ENCODE results near the gene SORCS3. TPM values are rescaled to one million over a fixed set of nuclear protein-coding genes. Genes with fewer than 3 reads are reported as not detected.

Gene SORCS3
- total and polyA plus RNA-seq, 7 experiments from 2014 or later, result 0.41 to 4.6 (median 0.61) TPM; not detected in 1

GRCh38 chr10:104631946-104632345, 9.1 kb upstream of the SORCS3 start:
- peaks cover 0 to 3% (median 0%) of the 10 kb centered on the region in 11 donors for H3K9me3 Mint-ChIP-seq
- Histone ChIP-seq H3K4me3 (ENCODE audit: low read length) (no peak overlapping the region), H3K36me3 (ENCODE audit: control insufficient read depth in 2 of 3, insufficient read depth in 3 of 3, low read length in 3 of 3) (no peaks in the 10 kb centered on the region), H3K27ac (ENCODE audit: low read depth, low read length) (no peak overlapping the region), H3K9me3 (ENCODE audit: control insufficient read depth in 2 of 3, low read length in 3 of 3) (no peaks in the 10 kb centered on the region), H3K27me3 (ENCODE audit: control insufficient read depth in 2 of 2, insufficient read depth in 2 of 2, low read length in 2 of 2) (no peaks in the 10 kb centered on the region), H3K4me1 (ENCODE audit: control insufficient read depth in 2 of 2, insufficient read depth in 2 of 2, low read length in 2 of 2) (no peaks in the 10 kb centered on the region)
- H3K27me3 Mint-ChIP-seq, result peaks cover 19 to 61% (median 46%) of the 10 kb centered on the region in 5 donors
- no peak for ATAC-seq
- H3K4me1 Mint-ChIP-seq, result no peaks in the 10 kb centered on the region
- no peak overlapping the region for H3K4me3 Mint-ChIP-seq
- no peak for DNase-seq
- CTCF ChIA-PET, result no interaction called here
- H3K36me3 Mint-ChIP-seq, result peaks cover 0 to 5% (median 0%) of the 10 kb centered on the region in 5 donors
- H3K27ac Mint-ChIP-seq, result no peak overlapping the region
- POLR2A ChIA-PET, result no interaction called here
- intact Hi-C loops (cut with micrococcal nuclease), result no loop called here

- Mint-ChIP-seq H3K27ac (no peak overlapping the region), H3K9me3 (peaks cover 0 to 4% (median 0%) of the 10 kb centered on the region in 11 donors), H3K27me3 (peaks cover 53 to 64% (median 61%) of the 10 kb centered on the region in 5 donors), H3K4me3 (peak overlapping the region in 5 of 10 donors; percentile 4 to 66 (median 37)), H3K4me1 (peaks cover 7 to 24% (median 20%) of the 10 kb centered on the region in 7 donors), H3K36me3 (peaks cover 0 to 10% (median 2%) of the 10 kb centered on the region in 5 donors)
- CTCF ChIA-PET, result interaction anchor here (1.0 kb wide), 1 partner anchor 46 kb away, joined by 3 read pairs; no protein-coding TSS in a partner anchor
- POLR2A ChIA-PET, result no interaction called here
- Histone ChIP-seq H3K9me3 (ENCODE audit: control insufficient read depth in 2 of 3, low read length in 3 of 3) (no peaks in the 10 kb centered on the region), H3K27ac (ENCODE audit: low read depth, low read length) (no peak overlapping the region), H3K4me1 (ENCODE audit: control insufficient read depth in 2 of 2, insufficient read depth in 2 of 2, low read length in 2 of 2) (no peaks in the 10 kb centered on the region), H3K4me3 (ENCODE audit: low read length) (no peak overlapping the region), H3K36me3 (ENCODE audit: control insufficient read depth in 2 of 3, insufficient read depth in 3 of 3, low read length in 3 of 3) (no peaks in the 10 kb centered on the region), H3K27me3 (ENCODE audit: control insufficient read depth in 2 of 2, insufficient read depth in 2 of 2, low read length in 2 of 2) (no peaks in the 10 kb centered on the region)
- ATAC-seq (no peak), DNase-seq (no peak)
- intact Hi-C loops (cut with micrococcal nuclease), result no loop called here
Observed at GRCh38 chr10:104638861-104639589, 2.1 kb upstream of the SORCS3 start.

GRCh38 chr10:104639590-104640338, 1.3 kb upstream of the SORCS3 start:
- H3K36me3 ChIP-seq (ENCODE audit: control insufficient read depth in 2 of 3, insufficient read depth in 3 of 3, low read length in 3 of 3), result no peaks in the 10 kb centered on the region
- ATAC-seq (no peak), DNase-seq (no peak)
- Mint-ChIP-seq H3K4me1 (peaks cover 7 to 24% (median 20%) of the 10 kb centered on the region in 7 donors), H3K27me3 (peaks cover 53 to 67% (median 63%) of the 10 kb centered on the region in 5 donors), H3K4me3 (peak overlapping the region in 5 of 10 donors; percentile 4 to 66 (median 42)), H3K9me3 (peaks cover 0 to 4% (median 0%) of the 10 kb centered on the region in 11 donors), H3K27ac (peak overlapping the region in 1 of 9 donors; percentile 16), H3K36me3 (peaks cover 0 to 10% (median 2%) of the 10 kb centered on the region in 5 donors)
- no peaks in the 10 kb centered on the region for H3K4me1 ChIP-seq (ENCODE audit: control insufficient read depth in 2 of 2, insufficient read depth in 2 of 2, low read length in 2 of 2)
- H3K27ac ChIP-seq (ENCODE audit: low read depth, low read length), result no peak overlapping the region
- no peaks in the 10 kb centered on the region for H3K9me3 ChIP-seq (ENCODE audit: control insufficient read depth in 2 of 3, low read length in 3 of 3)
- intact Hi-C loops (cut with micrococcal nuclease), result no loop called here
- POLR2A ChIA-PET, result no interaction called here
- no peak overlapping the region for H3K4me3 ChIP-seq (ENCODE audit: low read length)
- H3K27me3 ChIP-seq (ENCODE audit: control insufficient read depth in 2 of 2, insufficient read depth in 2 of 2, low read length in 2 of 2), result no peaks in the 10 kb centered on the region
- CTCF ChIA-PET, result interaction anchor here (1.0 kb wide), 1 partner anchor 45 kb away, joined by 3 read pairs; no protein-coding TSS in a partner anchor

- Mint-ChIP-seq H3K27me3 (peaks cover 55 to 74% (median 62%) of the 10 kb centered on the region in 5 donors), H3K36me3 (peaks cover 0 to 8% (median 2%) of the 10 kb centered on the region in 5 donors), H3K4me1 (peaks cover 7 to 24% (median 20%) of the 10 kb centered on the region in 7 donors), H3K27ac (no peak overlapping the region), H3K9me3 (peaks cover 0 to 4% (median 0%) of the 10 kb centered on the region in 11 donors), H3K4me3 (peak overlapping the region in 5 of 10 donors; percentile 20 to 66 (median 42))
- no peaks in the 10 kb centered on the region for H3K36me3 ChIP-seq (ENCODE audit: control insufficient read depth in 2 of 3, insufficient read depth in 3 of 3, low read length in 3 of 3)
- no peaks in the 10 kb centered on the region for H3K9me3 ChIP-seq (ENCODE audit: control insufficient read depth in 2 of 3, low read length in 3 of 3)
- POLR2A ChIA-PET, result no interaction called here
- no peaks in the 10 kb centered on the region for H3K27me3 ChIP-seq (ENCODE audit: control insufficient read depth in 2 of 2, insufficient read depth in 2 of 2, low read length in 2 of 2)
- ATAC-seq, result no peak
- H3K27ac ChIP-seq (ENCODE audit: low read depth, low read length), result no peak overlapping the region
- intact Hi-C loops (cut with micrococcal nuclease), result no loop called here
- CTCF ChIA-PET, result no interaction called here
- no peak overlapping the region for H3K4me3 ChIP-seq (ENCODE audit: low read length)
- DNase-seq, result no peak
- no peaks in the 10 kb centered on the region for H3K4me1 ChIP-seq (ENCODE audit: control insufficient read depth in 2 of 2, insufficient read depth in 2 of 2, low read length in 2 of 2)
Observed at GRCh38 chr10:104640339-104641186, 527 bp upstream of the SORCS3 start.

- ATAC-seq (no peak), DNase-seq (no peak)
- Mint-ChIP-seq H3K27ac (no peak overlapping the region), H3K36me3 (peaks cover 0 to 5% (median 2%) of the 10 kb centered on the region in 5 donors), H3K4me1 (peaks cover 7 to 24% (median 20%) of the 10 kb centered on the region in 7 donors), H3K9me3 (peaks cover 0 to 4% (median 0%) of the 10 kb centered on the region in 11 donors), H3K4me3 (peak overlapping the region in 2 of 10 donors; percentile 18 to 59), H3K27me3 (peaks cover 59 to 80% (median 66%) of the 10 kb centered on the region in 5 donors)
- Histone ChIP-seq H3K27ac (ENCODE audit: low read depth, low read length) (no peak overlapping the region), H3K27me3 (ENCODE audit: control insufficient read depth in 2 of 2, insufficient read depth in 2 of 2, low read length in 2 of 2) (no peaks in the 10 kb centered on the region), H3K36me3 (ENCODE audit: control insufficient read depth in 2 of 3, insufficient read depth in 3 of 3, low read length in 3 of 3) (no peaks in the 10 kb centered on the region), H3K9me3 (ENCODE audit: control insufficient read depth in 2 of 3, low read length in 3 of 3) (no peaks in the 10 kb centered on the region), H3K4me3 (ENCODE audit: low read length) (no peak overlapping the region), H3K4me1 (ENCODE audit: control insufficient read depth in 2 of 2, insufficient read depth in 2 of 2, low read length in 2 of 2) (no peaks in the 10 kb centered on the region)
- CTCF ChIA-PET, result no interaction called here
- POLR2A ChIA-PET, result no interaction called here
- intact Hi-C loops (cut with micrococcal nuclease), result no loop called here
Observed at GRCh38 chr10:104641937-104642657, 1.0 kb downstream of the SORCS3 start.
